ENCODE measurements around the gene TFEB. TPM values are rescaled to one million over a fixed set of nuclear protein-coding genes. Genes with fewer than 3 reads are reported as not detected.

Gene TFEB
- total RNA-seq, 4 donors from 2014 or later, result 24.2 to 46.7 (median 33.1) TPM

DNA sequence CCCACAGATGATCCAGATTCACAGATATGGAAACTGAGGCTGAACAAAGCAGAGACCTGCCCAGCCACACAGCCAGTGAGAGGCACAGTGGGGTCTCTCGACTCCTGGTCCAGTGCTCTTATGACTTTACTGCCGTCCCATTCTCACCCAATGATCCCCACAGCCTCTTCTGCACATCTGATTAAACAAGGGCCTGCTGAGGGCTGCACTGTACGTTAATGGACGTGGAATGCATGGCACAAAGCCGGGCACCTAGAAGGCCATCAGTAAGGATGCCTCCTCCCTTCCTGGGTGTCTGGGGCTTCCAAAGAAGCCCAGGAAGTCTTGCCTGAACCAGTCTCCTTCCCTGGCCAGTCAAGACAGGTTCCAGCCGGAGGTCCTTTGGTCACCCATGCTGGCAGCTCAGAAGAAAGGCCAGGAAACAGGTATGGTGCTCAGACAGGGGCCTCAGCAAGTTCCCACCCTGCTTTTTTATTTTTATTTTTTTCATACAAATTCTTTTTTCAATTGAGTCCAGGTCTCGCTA, 3.8 kb downstream of the TFEB start:
- no peak for TF ChIP-seq POLR2AphosphoS5 (IDR thresholded peaks at IDR 0.05)
- no peak for TF ChIP-seq EP300 (IDR thresholded peaks at IDR 0.05)
- no peak for TF ChIP-seq POLR2A (IDR thresholded peaks at IDR 0.05; ENCODE audit: low read depth)
- TF ChIP-seq, protein P1, sequence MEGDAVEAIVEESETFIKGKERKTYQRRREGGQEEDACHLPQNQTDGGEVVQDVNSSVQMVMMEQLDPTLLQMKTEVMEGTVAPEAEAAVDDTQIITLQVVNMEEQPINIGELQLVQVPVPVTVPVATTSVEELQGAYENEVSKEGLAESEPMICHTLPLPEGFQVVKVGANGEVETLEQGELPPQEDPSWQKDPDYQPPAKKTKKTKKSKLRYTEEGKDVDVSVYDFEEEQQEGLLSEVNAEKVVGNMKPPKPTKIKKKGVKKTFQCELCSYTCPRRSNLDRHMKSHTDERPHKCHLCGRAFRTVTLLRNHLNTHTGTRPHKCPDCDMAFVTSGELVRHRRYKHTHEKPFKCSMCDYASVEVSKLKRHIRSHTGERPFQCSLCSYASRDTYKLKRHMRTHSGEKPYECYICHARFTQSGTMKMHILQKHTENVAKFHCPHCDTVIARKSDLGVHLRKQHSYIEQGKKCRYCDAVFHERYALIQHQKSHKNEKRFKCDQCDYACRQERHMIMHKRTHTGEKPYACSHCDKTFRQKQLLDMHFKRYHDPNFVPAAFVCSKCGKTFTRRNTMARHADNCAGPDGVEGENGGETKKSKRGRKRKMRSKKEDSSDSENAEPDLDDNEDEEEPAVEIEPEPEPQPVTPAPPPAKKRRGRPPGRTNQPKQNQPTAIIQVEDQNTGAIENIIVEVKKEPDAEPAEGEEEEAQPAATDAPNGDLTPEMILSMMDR (IDR thresholded peaks at IDR 0.05), result no peak
- H3K9me3 ChIP-seq, result no peaks in the 10 kb centered on the region
- 87% methylated on average over 5 of the region's 7 CpGs for WGBS
- intact Hi-C loops (cut with DNase I), result loop anchor here (2.0 kb wide), 1 partner anchor 25 kb away; no protein-coding TSS in a partner anchor
- H3K27ac ChIP-seq (replicated peaks in 1 of 4), result no peak overlapping the region
- DNase-seq (ENCODE audit: extremely low spot score), result no peak
- H3K4me1 ChIP-seq, result peaks cover 75 to 82% (median 78%) of the 10 kb centered on the region in 4 donors
- H3K36me3 ChIP-seq, result peaks cover 0 to 8% (median 0%) of the 10 kb centered on the region in 4 donors
- H3K4me3 ChIP-seq, result no peak overlapping the region
- no peaks in the 10 kb centered on the region for H3K27me3 ChIP-seq

GRCh38 chr6:41730531-41731436, 4.6 kb downstream of the TFEB start:
- TF ChIP-seq POLR2A (IDR thresholded peaks at IDR 0.05; ENCODE audit: low read depth) (no peak), EP300 (IDR thresholded peaks at IDR 0.05) (no peak), POLR2AphosphoS5 (IDR thresholded peaks at IDR 0.05) (no peak)
- TF ChIP-seq, protein P1 (IDR thresholded peaks at IDR 0.05), result no peak

GRCh38 chr6:41729624-41730023, 5.8 kb downstream of the TFEB start:
- Histone ChIP-seq H3K4me3 (no peak overlapping the region), H3K27ac (replicated peaks in 1 of 4) (no peak overlapping the region), H3K36me3 (peaks cover 0 to 8% (median 0%) of the 10 kb centered on the region in 4 donors), H3K4me1 (peaks cover 81 to 90% (median 87%) of the 10 kb centered on the region in 4 donors), H3K27me3 (no peaks in the 10 kb centered on the region), H3K9me3 (no peaks in the 10 kb centered on the region)
- WGBS, result 94% methylated on average over 7 of the region's 7 CpGs
- intact Hi-C loops (cut with DNase I), result no loop called here
- no peak for TF ChIP-seq POLR2AphosphoS5 (IDR thresholded peaks at IDR 0.05)
- no peak for TF ChIP-seq EP300 (IDR thresholded peaks at IDR 0.05)
- TF ChIP-seq, protein P1 (IDR thresholded peaks at IDR 0.05), result no peak
- no peak for TF ChIP-seq POLR2A (IDR thresholded peaks at IDR 0.05; ENCODE audit: low read depth)
- DNase-seq (ENCODE audit: extremely low spot score), result no peak

More at GRCh38 chr6:41730531-41731436, 4.6 kb downstream of the TFEB start:
- Histone ChIP-seq H3K4me3 (no peak overlapping the region), H3K27ac (replicated peaks in 1 of 4) (no peak overlapping the region), H3K36me3 (peaks cover 0 to 8% (median 0%) of the 10 kb centered on the region in 4 donors), H3K27me3 (no peaks in the 10 kb centered on the region), H3K9me3 (no peaks in the 10 kb centered on the region), H3K4me1 (peaks cover 76 to 81% (median 79%) of the 10 kb centered on the region in 4 donors)
- intact Hi-C loops (cut with DNase I), result no loop called here
- no peak for DNase-seq (ENCODE audit: extremely low spot score)
- 82% methylated on average over 9 of the region's 9 CpGs for WGBS

DNA sequence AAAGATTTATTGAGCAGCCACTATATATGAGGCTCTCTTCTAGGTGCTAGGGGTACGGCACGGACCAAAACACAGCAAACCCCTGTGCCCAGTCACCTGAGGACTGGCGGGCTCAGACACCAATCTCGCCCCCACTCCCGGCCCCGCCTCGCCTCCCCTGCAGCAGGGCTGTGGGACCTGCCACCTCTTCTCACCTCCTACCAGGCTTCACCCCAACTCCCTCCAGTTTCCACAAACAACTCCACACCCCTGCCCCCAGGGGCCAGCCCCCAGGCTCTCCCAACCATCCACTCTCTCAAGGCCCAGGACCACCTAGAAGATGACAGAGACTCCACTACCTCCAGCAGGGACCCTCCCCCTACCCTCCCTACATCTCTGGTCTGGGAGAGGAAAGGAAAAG, 6.5 kb downstream of the TFEB start:
- Histone ChIP-seq H3K27me3 (no peaks in the 10 kb centered on the region), H3K4me1 (peaks cover 87 to 96% (median 93%) of the 10 kb centered on the region in 4 donors), H3K27ac (replicated peaks in 1 of 4) (no peak overlapping the region), H3K4me3 (no peak overlapping the region), H3K9me3 (no peaks in the 10 kb centered on the region), H3K36me3 (peaks cover 0 to 8% (median 0%) of the 10 kb centered on the region in 4 donors)
- WGBS, result 86% methylated on average over 7 of the region's 7 CpGs
- intact Hi-C loops (cut with DNase I), result no loop called here
- TF ChIP-seq EP300 (IDR thresholded peaks at IDR 0.05), result no peak
- TF ChIP-seq POLR2AphosphoS5 (IDR thresholded peaks at IDR 0.05), result no peak
- TF ChIP-seq POLR2A (IDR thresholded peaks at IDR 0.05; ENCODE audit: low read depth), result no peak
- TF ChIP-seq, protein P1 (IDR thresholded peaks at IDR 0.05), result no peak
- no peak for DNase-seq (ENCODE audit: extremely low spot score)

All from esophagus muscularis mucosa (tissue), 4 donors.